Mucosa of descending colon (tissue), 3 donors: ENCODE results near the gene CDKAL1. TPM values are rescaled to one million over a fixed set of nuclear protein-coding genes. Genes with fewer than 3 reads are reported as not detected.

ENCODE experiments used
- ATAC-seq: fragments of 200-7000 bp; cut with Tn5 transposase; one replicate; pipeline ENCODE4 v1.9.1; 2020; ENCODE audit warnings: mild to moderate bottlenecking, moderate library complexity
- DNase-seq, 3 donors: peaks; one replicate each; pipeline ENCODE4 v3.0.0-alpha.2; 2020
- H3K36me3 ChIP-seq: fragments of 200-600 bp; one replicate; pipeline ENCODE4 v1.8.0; 2021; ENCODE audit warnings: low read depth, mild to moderate bottlenecking
- H3K4me1 ChIP-seq: fragments of 200-600 bp; one replicate; pipeline ENCODE4 v1.8.0; 2021; ENCODE audit warnings: low read depth, mild to moderate bottlenecking
- H3K4me3 ChIP-seq: fragments of 200-600 bp; one replicate; pipeline ENCODE4 v1.8.0; 2021; ENCODE audit warnings: mild to moderate bottlenecking
- H3K9me3 ChIP-seq: fragments of 200-600 bp; one replicate; pipeline ENCODE4 v1.8.0; 2021; ENCODE audit warnings: mild to moderate bottlenecking
- CTCF ChIP-seq: fragments of 200-600 bp; IDR thresholded peaks from one replicate; pipeline ENCODE4 v1.8.0; 2022; ENCODE audit warnings: antibody characterized with exemption, mild to moderate bottlenecking
- intact Hi-C, 2 donors: fragments of 100-400 bp; cut with DNase I in 1 of 2; cut with micrococcal nuclease in 1 of 2; formaldehyde crosslinking; loops; one replicate each; pipeline versions ENCODE4 v1.11.0 to v1.11.1; 2022; cut with DNase I, micrococcal nuclease
- total RNA-seq, 3 donors: library from RNA; stranded (reverse); fragmentation: NEBNext Ultra II Directional in 2 of 3; extraction: Animal tissue kit (Norgen Biotek cat#: 25700) in 2 of 3; gene quantifications; one replicate each; pipeline versions ENCODE4 v1.2.1 to v1.2.4, GENCODE V29; 2021 to 2023
- donor health status: DM: no; HTN: no; CAD: no; lungs with moderate emphysema.
- donor health status: DM: no; HTN: no; CAD: no.
- donor health status: DM: no; HTN: yes; CAD: no.

CDKAL1 gene
- total RNA-seq, 3 donors from 2014 or later = 13.4 to 15.5 (median 15.3) TPM

- Histone ChIP-seq H3K9me3 (no peaks in the 10 kb centered on the region), H3K4me3 (no peak overlapping the region), H3K36me3 (no peaks in the 10 kb centered on the region), H3K4me1 (no peaks in the 10 kb centered on the region)
- TF ChIP-seq CTCF = no peak
- intact Hi-C loops = no loop called here
- peak in 1 of 3 donors; percentile 38 for DNase-seq
- peak; percentile 75 for ATAC-seq
These were observed 40.9 kb downstream of the CDKAL1 start for GRCh38 chr6:20575125-20575524.

- no peaks in the 10 kb centered on the region for H3K36me3 ChIP-seq
- no peak overlapping the region for H3K4me3 ChIP-seq
- intact Hi-C loops = no loop called here
- DNase-seq (no peak), ATAC-seq (peak; percentile 24)
- no peaks in the 10 kb centered on the region for H3K4me1 ChIP-seq
- H3K9me3 ChIP-seq = no peaks in the 10 kb centered on the region
- no peak for TF ChIP-seq CTCF
These were observed 41.6 kb downstream of the CDKAL1 start for GRCh38 chr6:20575704-20576451.

GRCh38 chr6:20577173-20577688 is 43.0 kb downstream of the CDKAL1 start:
- ATAC-seq = no peak

GRCh38 chr6:20581070-20581469 is 46.8 kb downstream of the CDKAL1 start:
- Histone ChIP-seq H3K36me3 (no peaks in the 10 kb centered on the region), H3K4me1 (no peaks in the 10 kb centered on the region), H3K4me3 (no peak overlapping the region), H3K9me3 (no peaks in the 10 kb centered on the region)
- ATAC-seq (no peak), DNase-seq (no peak)
- intact Hi-C loops = no loop called here
- no peak for TF ChIP-seq CTCF

More at GRCh38 chr6:20577173-20577688, 43.0 kb downstream of the CDKAL1 start:
- intact Hi-C loops = no loop called here
- DNase-seq = no peak
- no peak overlapping the region for H3K4me3 ChIP-seq
- no peaks in the 10 kb centered on the region for H3K36me3 ChIP-seq
- H3K9me3 ChIP-seq = no peaks in the 10 kb centered on the region
- TF ChIP-seq CTCF = no peak
- no peaks in the 10 kb centered on the region for H3K4me1 ChIP-seq

- ATAC-seq = no peak
- no peaks in the 10 kb centered on the region for H3K9me3 ChIP-seq
- H3K4me1 ChIP-seq = no peaks in the 10 kb centered on the region
- no peak for TF ChIP-seq CTCF
- H3K36me3 ChIP-seq = no peaks in the 10 kb centered on the region
- no peak for DNase-seq
- intact Hi-C loops = no loop called here
- no peak overlapping the region for H3K4me3 ChIP-seq
These were observed 48.6 kb downstream of the CDKAL1 start for GRCh38 chr6:20582586-20583443.
